K562 (cell line): ENCODE data around the gene SKIC8. TPM values are rescaled to one million over a fixed set of nuclear protein-coding genes. Genes with fewer than 3 reads are reported as not detected.
A peak's percentile ranks its signal among the peaks of the same experiment; 100 is the strongest.

Experiments used
- AFF1 ChIP-seq, 2 experiments: fragments of 450-650 bp; IDR thresholded peaks; 2 replicates each; pipeline ENCODE4 v1.6.1; 2018; ENCODE audit warnings: mild to moderate bottlenecking in 2 of 2, low read depth in 1 of 2; ENCODE audit not compliant: partially characterized antibody in 2 of 2
- E2F1 ChIP-seq: sonication (generic); formaldehyde crosslinking; IDR thresholded peaks from 2 replicates; pipeline ENCODE4 v1.8.1; 2023; ENCODE audit warnings: mild to moderate bottlenecking, missing genetic modification reagents, moderate library complexity
- HDAC1 ChIP-seq, 2 experiments: fragments of 450-650 bp; IDR thresholded peaks; 2 replicates each; pipeline ENCODE4 v1.6.1; 2016 to 2017; ENCODE audit warnings: inconsistent platforms in 1 of 2, mild to moderate bottlenecking in 1 of 2, moderate library complexity in 1 of 2
- MAFF ChIP-seq: IDR thresholded peaks from 2 replicates; pipeline ENCODE4 v1.6.1; 2012; ENCODE audit warnings: low read length, improper control_type of control experiment
- MEF2D ChIP-seq: conservative IDR thresholded peaks from 2 replicates; pipeline ENCODE4 v1.6.1; 2016; ENCODE audit warnings: low read depth, missing genetic modification characterization, missing compliant biosample characterization
- NFE2 ChIP-seq: IDR thresholded peaks from 2 replicates; pipeline ENCODE4 v1.6.1; 2014; ENCODE audit warnings: antibody characterized with exemption, low read depth
- SMARCE1 ChIP-seq: fragments of 450-650 bp; IDR thresholded peaks from 2 replicates; pipeline ENCODE4 v1.7.1; 2016; ENCODE audit warnings: mild to moderate bottlenecking
- ZKSCAN1 ChIP-seq: fragments of 150-350 bp; IDR thresholded peaks from 2 replicates; pipeline ENCODE4 v1.6.1; 2016; ENCODE audit warnings: low read depth, low read length
- ZNF282 ChIP-seq: sonication (generic); formaldehyde crosslinking; IDR thresholded peaks from 2 replicates; pipeline ENCODE4 v1.8.1; 2023; ENCODE audit warnings: missing genetic modification reagents
- ZNF766 ChIP-seq: fragments of 200-800 bp; sonication (Bioruptor generic); conservative IDR thresholded peaks from 2 replicates; pipeline ENCODE4 v1.6.1; 2016; ENCODE audit warnings: missing genetic modification characterization, missing compliant biosample characterization
- polyA plus RNA-seq, 8 experiments: library from polyadenylated mRNA; depleted of rRNA in 4 of 8; stranded (reverse) in 5 of 8; unstranded in 3 of 8; fragments of >200 nt; fragmentation: Nextera tagmentation in 2 of 8; fragmentation: Illumina TruSeq in 1 of 8; extraction: Ambion mirVana in 2 of 8; extraction: Trizol in 1 of 8; gene quantifications; 2 replicates each; pipeline versions ENCODE4 v1.2.1 to v1.2.3, GENCODE V29; 2011 to 2014; ENCODE audit warnings: inconsistent platforms in 1 of 8, missing spikeins in 1 of 8
- total RNA-seq, 7 experiments: library from RNA; depleted of rRNA in 6 of 7; stranded (reverse); fragments of >200 nt in 6 of 7; fragmentation: Illumina TruSeq in 2 of 7; extraction: Trizol in 2 of 7; gene quantifications; 2 replicates each; pipeline versions ENCODE4 v1.2.1 to v1.2.3, GENCODE V29; 2011 to 2021; ENCODE audit warnings: low replicate concordance in 1 of 7
- TF ChIP-seq, protein P1 (sequence below): fragments of 450-650 bp; IDR thresholded peaks from 2 replicates; pipeline ENCODE4 v1.6.1; 2017; ENCODE audit warnings: antibody characterized with exemption, mild to moderate bottlenecking
- TF ChIP-seq, protein P2 (sequence below): fragments of 450-650 bp; IDR thresholded peaks from 2 replicates; pipeline ENCODE4 v1.6.1; 2017; ENCODE audit warnings: mild to moderate bottlenecking, moderate library complexity

SKIC8 gene
- total and polyA plus RNA-seq, 9 of the 15 experiments (the other 6 are each of a cell fraction or from before 2014, with no cell fraction given): 79.5 to 389 (median 146) TPM

GRCh38 chr15:78276064-78276943 is 23.1 kb downstream of the SKIC8 start (continued):
- peak in 1 of 2 experiments; percentile 20 for TF ChIP-seq AFF1 (IDR thresholded peaks at IDR 0.05; ENCODE audit: low read depth in 1 of 2, partially characterized antibody in 2 of 2)
- TF ChIP-seq ZNF282: no peak
- peak in 1 of 2 experiments; percentile 59; a peak in 1 of 4 replicates for TF ChIP-seq HDAC1 (IDR thresholded peaks at IDR 0.05)
- TF ChIP-seq ZKSCAN1: 0 out of 2 replicates have a peak, but pooled peaks have one; percentile 36
- TF ChIP-seq SMARCE1: peak; percentile 59; the same call in 1 of the 2 replicates
- TF ChIP-seq E2F1: 0 out of 2 replicates have a peak, but pooled peaks have one; percentile 24
- TF ChIP-seq, protein P1, sequence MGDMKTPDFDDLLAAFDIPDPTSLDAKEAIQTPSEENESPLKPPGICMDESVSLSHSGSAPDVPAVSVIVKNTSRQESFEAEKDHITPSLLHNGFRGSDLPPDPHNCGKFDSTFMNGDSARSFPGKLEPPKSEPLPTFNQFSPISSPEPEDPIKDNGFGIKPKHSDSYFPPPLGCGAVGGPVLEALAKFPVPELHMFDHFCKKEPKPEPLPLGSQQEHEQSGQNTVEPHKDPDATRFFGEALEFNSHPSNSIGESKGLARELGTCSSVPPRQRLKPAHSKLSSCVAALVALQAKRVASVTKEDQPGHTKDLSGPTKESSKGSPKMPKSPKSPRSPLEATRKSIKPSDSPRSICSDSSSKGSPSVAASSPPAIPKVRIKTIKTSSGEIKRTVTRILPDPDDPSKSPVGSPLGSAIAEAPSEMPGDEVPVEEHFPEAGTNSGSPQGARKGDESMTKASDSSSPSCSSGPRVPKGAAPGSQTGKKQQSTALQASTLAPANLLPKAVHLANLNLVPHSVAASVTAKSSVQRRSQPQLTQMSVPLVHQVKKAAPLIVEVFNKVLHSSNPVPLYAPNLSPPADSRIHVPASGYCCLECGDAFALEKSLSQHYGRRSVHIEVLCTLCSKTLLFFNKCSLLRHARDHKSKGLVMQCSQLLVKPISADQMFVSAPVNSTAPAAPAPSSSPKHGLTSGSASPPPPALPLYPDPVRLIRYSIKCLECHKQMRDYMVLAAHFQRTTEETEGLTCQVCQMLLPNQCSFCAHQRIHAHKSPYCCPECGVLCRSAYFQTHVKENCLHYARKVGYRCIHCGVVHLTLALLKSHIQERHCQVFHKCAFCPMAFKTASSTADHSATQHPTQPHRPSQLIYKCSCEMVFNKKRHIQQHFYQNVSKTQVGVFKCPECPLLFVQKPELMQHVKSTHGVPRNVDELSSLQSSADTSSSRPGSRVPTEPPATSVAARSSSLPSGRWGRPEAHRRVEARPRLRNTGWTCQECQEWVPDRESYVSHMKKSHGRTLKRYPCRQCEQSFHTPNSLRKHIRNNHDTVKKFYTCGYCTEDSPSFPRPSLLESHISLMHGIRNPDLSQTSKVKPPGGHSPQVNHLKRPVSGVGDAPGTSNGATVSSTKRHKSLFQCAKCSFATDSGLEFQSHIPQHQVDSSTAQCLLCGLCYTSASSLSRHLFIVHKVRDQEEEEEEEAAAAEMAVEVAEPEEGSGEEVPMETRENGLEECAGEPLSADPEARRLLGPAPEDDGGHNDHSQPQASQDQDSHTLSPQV: peak; percentile 95
- TF ChIP-seq ZNF766: peak; percentile 42; the same call in 1 of the 2 replicates
- peak; percentile 68 for TF ChIP-seq NFE2
- TF ChIP-seq MEF2D: 0 out of 2 replicates have a peak, but pooled peaks have one; percentile 60
- TF ChIP-seq, protein P2, sequence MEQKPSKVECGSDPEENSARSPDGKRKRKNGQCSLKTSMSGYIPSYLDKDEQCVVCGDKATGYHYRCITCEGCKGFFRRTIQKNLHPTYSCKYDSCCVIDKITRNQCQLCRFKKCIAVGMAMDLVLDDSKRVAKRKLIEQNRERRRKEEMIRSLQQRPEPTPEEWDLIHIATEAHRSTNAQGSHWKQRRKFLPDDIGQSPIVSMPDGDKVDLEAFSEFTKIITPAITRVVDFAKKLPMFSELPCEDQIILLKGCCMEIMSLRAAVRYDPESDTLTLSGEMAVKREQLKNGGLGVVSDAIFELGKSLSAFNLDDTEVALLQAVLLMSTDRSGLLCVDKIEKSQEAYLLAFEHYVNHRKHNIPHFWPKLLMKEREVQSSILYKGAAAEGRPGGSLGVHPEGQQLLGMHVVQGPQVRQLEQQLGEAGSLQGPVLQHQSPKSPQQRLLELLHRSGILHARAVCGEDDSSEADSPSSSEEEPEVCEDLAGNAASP: no peak
- peak; percentile 43; the same call in 1 of the 2 replicates for TF ChIP-seq MAFF
